Liver (tissue), 3 donors: ENCODE results near the gene FARS2.

ENCODE experiments used
- CTCF ChIP-seq: fragments of 150-350 bp; IDR thresholded peaks from 2 replicates; pipeline ENCODE4 v1.5.1; 2017; ENCODE audit warnings: improper control_type of control experiment, low read depth, low read length; ENCODE audit not compliant: missing input control
- JUND ChIP-seq, 2 donors: IDR thresholded peaks; 2 replicates each; pipeline ENCODE4 v1.6.1; 2016; ENCODE audit warnings: antibody characterized with exemption in 2 of 2
- MAX ChIP-seq: IDR thresholded peaks from 2 replicates; pipeline ENCODE4 v1.6.1; 2016; ENCODE audit warnings: antibody characterized with exemption
- REST ChIP-seq: IDR thresholded peaks from 2 replicates; pipeline ENCODE4 v1.6.1; 2016; ENCODE audit warnings: antibody characterized with exemption, mild to moderate bottlenecking
- TF ChIP-seq, protein P1 (sequence below): IDR thresholded peaks from 2 replicates; pipeline ENCODE4 v1.6.1; 2016; ENCODE audit warnings: antibody characterized with exemption
- donor health status: healthy.
- donor health status: healthy.

DNA sequence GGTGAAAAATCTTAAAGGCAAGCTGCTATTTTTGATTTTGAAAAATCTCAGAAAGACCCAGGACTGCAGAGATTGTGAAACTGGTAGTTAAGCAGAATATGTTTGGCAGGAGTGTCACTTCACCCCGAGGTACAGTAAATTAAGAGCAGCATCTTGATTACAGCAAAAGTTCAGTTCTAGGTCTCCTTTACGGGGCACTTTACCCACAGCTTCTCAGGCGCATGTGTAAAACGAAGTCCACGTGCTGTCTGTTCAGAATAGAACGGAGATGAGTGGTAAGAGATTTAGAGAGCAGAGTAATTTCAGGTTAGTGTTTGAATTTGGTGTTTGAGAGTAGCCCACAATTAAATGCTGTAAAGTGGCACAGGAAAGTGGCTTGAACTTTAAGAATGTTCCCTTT is 84.0 kb downstream of the FARS2 start:
- TF ChIP-seq CTCF (no peak), REST (no peak), MAX (no peak), JUND (IDR thresholded peaks at IDR 0.05) (no peak)
- TF ChIP-seq, protein P1, sequence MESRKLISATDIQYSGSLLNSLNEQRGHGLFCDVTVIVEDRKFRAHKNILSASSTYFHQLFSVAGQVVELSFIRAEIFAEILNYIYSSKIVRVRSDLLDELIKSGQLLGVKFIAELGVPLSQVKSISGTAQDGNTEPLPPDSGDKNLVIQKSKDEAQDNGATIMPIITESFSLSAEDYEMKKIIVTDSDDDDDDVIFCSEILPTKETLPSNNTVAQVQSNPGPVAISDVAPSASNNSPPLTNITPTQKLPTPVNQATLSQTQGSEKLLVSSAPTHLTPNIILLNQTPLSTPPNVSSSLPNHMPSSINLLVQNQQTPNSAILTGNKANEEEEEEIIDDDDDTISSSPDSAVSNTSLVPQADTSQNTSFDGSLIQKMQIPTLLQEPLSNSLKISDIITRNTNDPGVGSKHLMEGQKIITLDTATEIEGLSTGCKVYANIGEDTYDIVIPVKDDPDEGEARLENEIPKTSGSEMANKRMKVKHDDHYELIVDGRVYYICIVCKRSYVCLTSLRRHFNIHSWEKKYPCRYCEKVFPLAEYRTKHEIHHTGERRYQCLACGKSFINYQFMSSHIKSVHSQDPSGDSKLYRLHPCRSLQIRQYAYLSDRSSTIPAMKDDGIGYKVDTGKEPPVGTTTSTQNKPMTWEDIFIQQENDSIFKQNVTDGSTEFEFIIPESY: no peak
